HG02678 (cell line): ENCODE results near the gene DGKE.

Source experiments
- ATAC-seq: cut with Tn5 transposase; IDR thresholded peaks from one replicate; pipeline ENCODE4 v1.9.1; 2021; ENCODE audit warnings: mild to moderate bottlenecking, moderate library complexity; ENCODE audit not compliant: unreplicated experiment

The DGKE gene

GRCh38 chr17:56845934-56846333 is 12.0 kb downstream of the DGKE start:
- peak; percentile 53 for ATAC-seq

GRCh38 chr17:56847106-56847505 is 13.2 kb downstream of the DGKE start:
- ATAC-seq: no peak

- ATAC-seq: no peak
These were observed 15.2 kb downstream of the DGKE start for GRCh38 chr17:56849131-56849530.

- no peak for ATAC-seq
These were observed 16.6 kb downstream of the DGKE start for GRCh38 chr17:56850591-56850990.

GRCh38 chr17:56851008-56851407 is 17.1 kb downstream of the DGKE start:
- ATAC-seq: no peak

- ATAC-seq: no peak
These were observed 27.9 kb downstream of the DGKE start for GRCh38 chr17:56861899-56862298.

GRCh38 chr17:56863974-56864373 is 30.0 kb downstream of the DGKE start:
- no peak for ATAC-seq

GRCh38 chr17:56866076-56866475 is 32.1 kb downstream of the DGKE start:
- ATAC-seq: no peak

GRCh38 chr17:56866496-56866895 is 32.5 kb downstream of the DGKE start:
- no peak for ATAC-seq

- no peak for ATAC-seq
These were observed 34.0 kb downstream of the DGKE start for GRCh38 chr17:56867948-56868376.

- ATAC-seq: no peak
These were observed 34.8 kb downstream of the DGKE start for GRCh38 chr17:56868716-56869115.

- ATAC-seq: no peak
These were observed 36.2 kb downstream of the DGKE start for GRCh38 chr17:56870081-56870651.

GRCh38 chr17:56876766-56877179 is 42.8 kb downstream of the DGKE start:
- ATAC-seq: no peak

- ATAC-seq: no peak
These were observed 45.3 kb downstream of the DGKE start for GRCh38 chr17:56879280-56879679.

- ATAC-seq: no peak
These were observed 46.2 kb downstream of the DGKE start for GRCh38 chr17:56880133-56880532.

GRCh38 chr17:56880571-56880970 is 46.6 kb downstream of the DGKE start:
- no peak for ATAC-seq

GRCh38 chr17:56881685-56882295 is 47.8 kb downstream of the DGKE start:
- ATAC-seq: no peak

- no peak for ATAC-seq
These were observed 49.7 kb downstream of the DGKE start for GRCh38 chr17:56883616-56884015.

- ATAC-seq: no peak
These were observed 50.7 kb downstream of the DGKE start for GRCh38 chr17:56884483-56885311.

- no peak for ATAC-seq
These were observed 51.3 kb downstream of the DGKE start for GRCh38 chr17:56885312-56885657.

- ATAC-seq: no peak
These were observed 52.4 kb downstream of the DGKE start for GRCh38 chr17:56886288-56886731.

GRCh38 chr17:56887105-56887504 is 53.2 kb downstream of the DGKE start:
- no peak for ATAC-seq
